Tibial nerve (tissue), 4 donors: Measurements from ENCODE around the gene GLIS2.

Experiments used
- CTCF ChIP-seq, 5 experiments: fragments of 200-600 bp in 3 of 5; fragments of 450-650 bp in 2 of 5; sonication (generic) in 3 of 5; IDR thresholded peaks; one replicate each; pipeline ENCODE4 v1.5.1; 2016 to 2019; ENCODE audit warnings: antibody characterized with exemption in 5 of 5, mild to moderate bottlenecking in 3 of 5, moderate library complexity in 2 of 5
- EP300 ChIP-seq, 2 donors: sonication (generic); formaldehyde crosslinking; IDR thresholded peaks; one replicate each; pipeline ENCODE4 v1.6.1; 2017; ENCODE audit warnings: antibody characterized with exemption in 2 of 2, mild to moderate bottlenecking in 1 of 2

GRCh38 chr16:4285167-4285566 lies 30.7 kb upstream of the GLIS2 start:
- TF ChIP-seq CTCF (IDR thresholded peaks at IDR 0.05) = no peak
- no peak for TF ChIP-seq EP300 (IDR thresholded peaks at IDR 0.05)
